B cell (primary cell): Measurements from ENCODE around the gene WNT1.

Experiments used
- CTCF ChIP-seq: fragments of 200-600 bp; IDR thresholded peaks from one replicate; pipeline ENCODE4 v1.8.0; 2022; ENCODE audit warnings: antibody characterized with exemption, mild to moderate bottlenecking
- EZH2 ChIP-seq: IDR thresholded peaks from 2 replicates; pipeline ENCODE4 v1.6.1; 2012; ENCODE audit warnings: borderline replicate concordance, low read depth, mild to moderate bottlenecking, moderate library complexity, low read length; ENCODE audit not compliant: insufficient read depth, poor library complexity, severe bottlenecking

- TF ChIP-seq CTCF (no peak), EZH2 (no peak)
Measured at GRCh38 chr12:48993787-48994186, 15.7 kb downstream of the WNT1 start.
